HL-60/S4 (cell line): Measurements from ENCODE around the gene OR8J1.
"Not testable (repeated sequence)": the region's sequence is repeated elsewhere in the genome, so short reads cannot be mapped to it uniquely, and the experiment has no call there.

Experiments used
- in situ Hi-C: fragments of 300-500 bp; cut with MboI; formaldehyde crosslinking; loops from 2 replicates; pipeline ENCODE4 v1.14.3; 2022; ENCODE audit warnings: low sequenced_read_pairs

Gene OR8J1, protein sequence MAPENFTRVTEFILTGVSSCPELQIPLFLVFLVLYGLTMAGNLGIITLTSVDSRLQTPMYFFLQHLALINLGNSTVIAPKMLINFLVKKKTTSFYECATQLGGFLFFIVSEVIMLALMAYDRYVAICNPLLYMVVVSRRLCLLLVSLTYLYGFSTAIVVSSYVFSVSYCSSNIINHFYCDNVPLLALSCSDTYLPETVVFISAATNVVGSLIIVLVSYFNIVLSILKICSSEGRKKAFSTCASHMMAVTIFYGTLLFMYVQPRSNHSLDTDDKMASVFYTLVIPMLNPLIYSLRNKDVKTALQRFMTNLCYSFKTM

DNA sequence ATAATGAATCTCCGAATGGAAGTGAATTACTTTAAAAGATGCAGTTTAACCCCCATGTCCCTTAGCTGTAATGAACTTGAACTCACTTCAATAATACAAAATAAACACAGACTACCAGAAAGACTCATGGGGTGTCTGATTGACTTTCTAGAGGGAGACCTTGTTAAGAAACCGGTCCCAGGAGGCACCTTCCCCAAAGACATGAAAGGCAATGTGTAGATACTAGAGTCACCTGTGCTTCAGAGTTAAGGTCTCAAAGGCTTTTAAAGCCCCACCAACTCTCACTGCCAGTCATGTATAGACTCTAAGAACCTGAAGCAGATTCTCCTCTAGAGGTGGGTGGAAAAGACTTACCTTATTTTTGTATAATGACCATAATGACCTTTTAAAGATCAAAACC, at the start of gene OR8J1:
TSS of gene OR8J1 (plus strand) at position 301 of the 400 bp plus-strand sequence. CDS start 5,956 bp downstream, outside the sequence.
- in situ Hi-C loops: no loop called here

DNA sequence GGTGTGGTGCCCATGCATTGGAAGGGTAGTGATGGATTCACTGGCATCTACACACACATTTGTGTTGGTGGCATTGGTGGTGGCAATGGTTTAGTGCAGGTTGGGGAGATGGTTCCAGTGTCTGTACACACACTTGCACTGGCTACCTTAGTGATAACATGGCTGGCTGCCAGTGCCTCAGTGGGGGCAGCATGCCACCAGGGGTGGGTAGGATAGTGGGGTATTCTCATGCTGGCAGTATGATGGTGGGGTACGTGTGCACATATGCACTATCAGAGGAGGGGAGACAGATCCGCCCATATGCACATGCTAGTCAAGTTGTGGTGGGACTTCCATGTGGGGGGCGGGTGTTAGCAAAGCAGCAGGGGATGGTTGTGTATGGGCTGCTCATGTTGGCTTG, 46.3 kb upstream of the OR8J1 start:
- in situ Hi-C loops: no loop called here

DNA sequence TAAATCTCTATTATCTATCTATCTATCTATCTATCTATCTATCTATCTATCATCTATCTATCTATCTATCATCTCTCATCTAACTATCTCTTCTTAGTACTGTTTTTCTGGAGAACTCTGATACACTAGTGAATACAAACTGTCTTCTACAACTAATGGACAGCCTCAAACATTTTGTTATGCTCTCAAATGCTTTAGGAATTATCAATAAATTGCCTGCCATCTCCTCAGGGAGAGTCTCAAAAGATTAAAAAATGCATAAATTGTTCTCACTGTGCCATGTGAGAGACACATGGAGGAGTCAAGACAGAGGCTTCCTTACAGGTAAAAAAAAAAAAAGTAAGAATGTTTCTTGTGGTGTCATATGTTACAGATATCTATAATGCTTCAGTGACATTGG, 39.2 kb upstream of the OR8J1 start, which contains the start of gene OR8K3:
TSS of gene OR8K3 (plus strand) at position 301 of the 400 bp plus-strand sequence. CDS start 3,163 bp downstream, outside the sequence.
- in situ Hi-C loops: no loop called here

- in situ Hi-C loops: no loop called here
These were observed 22.1 kb upstream of the OR8J1 start for GRCh38 chr11:56331861-56332491.

GRCh38 chr11:56333156-56333555, 20.9 kb upstream of the OR8J1 start:
- in situ Hi-C loops: no loop called here

GRCh38 chr11:56340289-56340688, 13.8 kb upstream of the OR8J1 start:
- in situ Hi-C loops: no loop called here

DNA sequence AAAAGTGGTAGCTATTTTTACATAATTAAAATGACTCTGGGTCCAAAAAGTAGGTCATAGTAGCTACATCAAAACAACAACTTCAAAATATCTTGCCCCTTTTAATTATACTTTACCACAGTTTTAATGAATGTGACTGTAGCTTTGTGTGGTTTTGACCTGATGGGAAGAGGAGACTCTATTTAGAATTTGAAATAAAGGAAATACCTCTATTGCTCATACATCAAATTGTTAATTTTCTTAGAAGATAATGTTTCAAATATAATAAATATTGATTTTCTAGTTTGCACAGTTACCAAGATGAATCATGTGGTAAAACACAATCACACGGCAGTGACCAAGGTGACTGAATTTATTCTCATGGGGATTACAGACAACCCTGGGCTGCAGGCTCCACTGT, 8.4 kb upstream of the OR8J1 start, which contains the start of gene OR8K1:
TSS of gene OR8K1 (plus strand) at position 301 of the 400 bp plus-strand sequence. CDS start at position 301, 0 bp downstream.
- in situ Hi-C loops: no loop called here

DNA sequence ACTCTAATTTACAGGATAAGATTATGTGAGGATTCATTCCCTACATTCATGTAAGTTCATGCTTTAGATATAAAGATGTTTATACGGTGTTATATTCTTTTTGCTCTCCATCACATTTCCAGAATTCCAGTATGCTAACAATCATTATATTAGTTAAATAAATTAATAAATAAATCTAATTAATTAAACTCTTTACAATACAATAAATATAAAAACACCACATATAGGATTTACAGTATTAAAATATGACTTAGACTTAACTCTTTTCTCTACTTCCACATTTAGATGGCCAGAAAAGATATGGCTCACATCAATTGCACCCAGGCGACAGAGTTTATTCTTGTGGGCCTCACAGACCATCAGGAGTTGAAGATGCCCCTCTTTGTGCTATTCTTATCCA, 21.2 kb downstream of the OR8J1 start, which contains the start of gene OR8U1:
TSS of gene OR8U1 (plus strand) at position 301 of the 400 bp plus-strand sequence. CDS start at position 301, 0 bp downstream.
- in situ Hi-C loops: no loop called here

- in situ Hi-C loops: no loop called here
These were observed 26.0 kb downstream of the OR8J1 start for GRCh38 chr11:56380120-56380519.

DNA sequence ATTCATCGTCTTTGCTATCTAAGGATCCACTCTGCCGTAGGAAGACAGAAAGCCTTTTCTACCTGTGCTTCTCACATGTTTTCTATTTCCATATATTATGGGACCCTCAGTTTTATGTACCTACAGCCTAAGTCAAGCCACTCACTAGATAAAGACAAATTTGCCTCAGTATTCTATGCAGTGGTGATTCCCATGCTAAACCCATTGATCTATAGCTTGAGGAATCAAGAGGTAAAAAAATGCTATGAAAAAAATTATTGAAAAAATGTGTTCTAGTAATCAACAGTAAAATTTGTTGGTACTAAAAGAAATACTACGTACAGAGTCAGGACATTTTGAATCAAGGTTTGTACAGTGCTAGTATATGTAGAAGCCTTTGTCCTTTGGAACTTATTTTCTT, 40.3 kb downstream of the OR8J1 start:
- in situ Hi-C loops: no loop called here

DNA sequence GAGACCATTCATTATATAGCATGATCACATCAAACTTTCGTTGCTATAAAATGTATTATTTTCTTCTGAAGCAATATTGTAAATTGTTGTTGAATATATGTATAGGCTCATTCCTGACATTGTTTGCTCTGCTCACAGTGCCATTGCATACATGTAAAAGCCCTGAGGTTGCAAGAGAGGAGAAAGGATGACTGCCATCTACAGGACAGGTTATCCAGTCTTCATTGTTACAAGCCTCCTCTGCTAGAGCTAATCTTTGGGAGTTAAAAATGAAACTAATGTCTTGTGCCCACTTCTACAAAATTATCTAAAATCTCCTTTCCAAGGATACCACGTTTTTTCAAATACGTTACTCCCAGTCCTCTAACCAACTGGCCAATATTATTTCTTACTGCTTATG, 42.0 kb downstream of the OR8J1 start:
- in situ Hi-C loops: no loop called here

DNA sequence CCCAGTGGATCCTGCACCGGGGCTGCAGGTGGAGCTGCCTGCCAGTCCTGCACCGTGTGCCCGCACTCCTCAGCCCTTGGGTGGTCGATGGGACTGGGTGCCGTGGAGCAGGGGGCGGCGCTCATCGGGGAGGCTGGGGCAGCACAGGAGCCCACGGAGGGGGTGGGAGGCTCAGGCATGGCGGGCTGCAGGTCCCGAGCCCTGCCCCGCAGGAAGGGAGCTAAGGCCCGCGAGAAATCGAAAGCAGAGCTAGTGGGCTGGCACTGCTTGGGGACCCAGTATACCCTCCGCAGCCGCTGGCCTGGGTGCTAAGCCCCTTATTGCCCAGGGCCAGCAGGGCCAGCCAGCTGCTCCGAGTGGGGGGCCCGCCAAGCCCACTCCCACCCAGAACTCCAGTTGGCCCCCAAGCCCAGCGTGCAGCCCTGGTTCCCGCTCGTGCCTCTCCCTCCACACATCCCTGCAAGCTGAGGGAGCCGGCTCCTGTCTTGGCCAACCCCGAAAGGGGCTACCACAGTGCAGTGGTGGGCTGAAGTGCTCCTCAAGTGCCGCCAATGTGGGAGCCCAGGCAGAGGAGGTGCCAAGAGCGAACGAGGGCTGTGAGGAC, 47.9 kb downstream of the OR8J1 start:
- in situ Hi-C loops: not testable (repeated sequence)

DNA sequence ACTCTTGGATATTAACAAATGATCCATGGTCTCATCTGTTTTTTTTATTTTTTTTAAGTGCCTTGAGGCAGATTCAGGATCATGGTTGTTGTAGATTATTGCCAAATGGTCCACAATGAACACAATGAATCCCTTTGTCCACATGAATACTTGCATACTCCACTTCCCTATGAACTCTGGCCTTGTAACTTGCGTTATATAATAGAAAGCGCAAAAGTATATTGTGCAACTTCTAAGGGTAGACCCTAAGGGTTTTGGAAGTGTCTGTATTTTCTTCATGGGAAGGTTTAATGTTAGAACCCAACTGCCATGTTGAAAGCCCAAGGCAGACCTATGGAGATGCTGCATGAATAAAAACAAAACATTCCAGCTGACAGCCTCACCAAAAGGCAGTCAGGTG, 50.3 kb downstream of the OR8J1 start:
- in situ Hi-C loops: no loop called here

GRCh38 chr11:56410801-56411200, 56.7 kb downstream of the OR8J1 start:
- in situ Hi-C loops: no loop called here
